HG03066 (cell line): ENCODE results near the gene FAS.

Experiments used
- ATAC-seq: cut with Tn5 transposase; IDR thresholded peaks from one replicate; pipeline ENCODE4 v1.9.1; 2021; ENCODE audit warnings: low read depth; ENCODE audit not compliant: unreplicated experiment

Gene FAS

GRCh38 chr10:88990384-88991160, at the start of gene FAS:
Gene FAS (plus strand): TSS chr10:88990798. CDS start chr10:88990877, 79 bp downstream.
- ATAC-seq = peak; percentile 51

GRCh38 chr10:88941026-88941425, 49.6 kb upstream of the FAS start:
- no peak for ATAC-seq

- ATAC-seq = no peak
These were observed 46.8 kb upstream of the FAS start for GRCh38 chr10:88943778-88944177.

- no peak for ATAC-seq
These were observed 45.8 kb upstream of the FAS start for GRCh38 chr10:88944813-88945212.

- no peak for ATAC-seq
These were observed 44.4 kb upstream of the FAS start for GRCh38 chr10:88946200-88946599.

GRCh38 chr10:88946965-88947590, 43.5 kb upstream of the FAS start:
- no peak for ATAC-seq

- ATAC-seq = no peak
These were observed 41.5 kb upstream of the FAS start for GRCh38 chr10:88949051-88949450.

- no peak for ATAC-seq
These were observed 40.4 kb upstream of the FAS start for GRCh38 chr10:88949912-88950837.

- no peak for ATAC-seq
These were observed 37.9 kb upstream of the FAS start, which contains the start of gene ACTA2 for GRCh38 chr10:88952647-88953111. Gene ACTA2 (minus strand): TSS chr10:88952773. CDS start chr10:88948930, 3,843 bp downstream.

GRCh38 chr10:88953662-88954061, 36.9 kb upstream of the FAS start:
- ATAC-seq = no peak

- ATAC-seq = no peak
These were observed 36.0 kb upstream of the FAS start for GRCh38 chr10:88954458-88955083.

- ATAC-seq = no peak
These were observed 33.2 kb upstream of the FAS start for GRCh38 chr10:88957381-88957780.

GRCh38 chr10:88958721-88959120, 31.9 kb upstream of the FAS start:
- ATAC-seq = no peak

GRCh38 chr10:88960802-88961201, 29.8 kb upstream of the FAS start:
- no peak for ATAC-seq

GRCh38 chr10:88961266-88961665, 29.3 kb upstream of the FAS start:
- ATAC-seq = no peak

GRCh38 chr10:88962336-88962735, 28.3 kb upstream of the FAS start:
- ATAC-seq = no peak

- ATAC-seq = no peak
These were observed 27.3 kb upstream of the FAS start for GRCh38 chr10:88963318-88963717.

GRCh38 chr10:88964360-88964759, 26.2 kb upstream of the FAS start:
- ATAC-seq = no peak

- no peak for ATAC-seq
These were observed 25.7 kb upstream of the FAS start for GRCh38 chr10:88964869-88965415.

GRCh38 chr10:88966797-88967196, 23.8 kb upstream of the FAS start:
- ATAC-seq = no peak
